Ovary (tissue), 3 donors: ENCODE results near the gene ANKRD52.

Source experiments
- CTCF ChIP-seq, 3 donors: fragments of 450-650 bp in 2 of 3; fragments of 200-600 bp in 1 of 3; IDR thresholded peaks; one replicate each; pipeline versions ENCODE4 v1.5.1 to v1.8.0; 2016 to 2022; ENCODE audit warnings: antibody characterized with exemption in 3 of 3, mild to moderate bottlenecking in 1 of 3
- EP300 ChIP-seq: sonication (generic); formaldehyde crosslinking; IDR thresholded peaks from one replicate; pipeline ENCODE4 v1.6.1; 2017; ENCODE audit warnings: antibody characterized with exemption
- POLR2A ChIP-seq: fragments of 450-650 bp; IDR thresholded peaks from one replicate; pipeline ENCODE4 v1.6.1; 2017; ENCODE audit warnings: antibody characterized with exemption, mild to moderate bottlenecking, moderate library complexity
- donor health status: DM: no; HTN: no; CAD: no.

GRCh38 chr12:56244494-56244893 lies 13.7 kb downstream of the ANKRD52 start:
- TF ChIP-seq CTCF (IDR thresholded peaks at IDR 0.05): no peak
- TF ChIP-seq EP300: no peak
- TF ChIP-seq POLR2A: no peak
